Memory B cell (primary cell): ENCODE data around the gene KRT4.
"Not testable (repeated sequence)": the region's sequence is repeated elsewhere in the genome, so short reads cannot be mapped to it uniquely, and the experiment has no call there.

Source experiments
- ATAC-seq: fragments of 150-1000 bp; cut with Tn5 transposase; 2 replicates; pipeline ENCODE4 v1.10.0; 2021; ENCODE audit warnings: low read depth, mild to moderate bottlenecking, moderate library complexity
- DNase-seq, 2 donors: peaks; one replicate each; pipeline ENCODE4 v3.0.0; 2022; ENCODE audit warnings: low spot score in 2 of 2
- H3K27ac Mint-ChIP-seq: one replicate; pipeline ENCODE4 v1.8.0; 2022; ENCODE audit warnings: mild to moderate bottlenecking, moderate library complexity, mixed read lengths
- H3K27me3 Mint-ChIP-seq: one replicate; pipeline ENCODE4 v1.8.0; 2022; ENCODE audit warnings: mixed read lengths
- H3K36me3 Mint-ChIP-seq: one replicate; pipeline ENCODE4 v1.8.0; 2022; ENCODE audit warnings: mild to moderate bottlenecking, mixed read lengths
- H3K4me1 Mint-ChIP-seq: one replicate; pipeline ENCODE4 v1.8.0; 2022; ENCODE audit warnings: mixed read lengths
- H3K4me3 Mint-ChIP-seq: one replicate; pipeline ENCODE4 v1.8.0; 2022; ENCODE audit warnings: mild to moderate bottlenecking, moderate library complexity, mixed read lengths
- H3K9me3 Mint-ChIP-seq: one replicate; pipeline ENCODE4 v1.8.0; 2022; ENCODE audit warnings: mixed read lengths

Gene KRT4

DNA sequence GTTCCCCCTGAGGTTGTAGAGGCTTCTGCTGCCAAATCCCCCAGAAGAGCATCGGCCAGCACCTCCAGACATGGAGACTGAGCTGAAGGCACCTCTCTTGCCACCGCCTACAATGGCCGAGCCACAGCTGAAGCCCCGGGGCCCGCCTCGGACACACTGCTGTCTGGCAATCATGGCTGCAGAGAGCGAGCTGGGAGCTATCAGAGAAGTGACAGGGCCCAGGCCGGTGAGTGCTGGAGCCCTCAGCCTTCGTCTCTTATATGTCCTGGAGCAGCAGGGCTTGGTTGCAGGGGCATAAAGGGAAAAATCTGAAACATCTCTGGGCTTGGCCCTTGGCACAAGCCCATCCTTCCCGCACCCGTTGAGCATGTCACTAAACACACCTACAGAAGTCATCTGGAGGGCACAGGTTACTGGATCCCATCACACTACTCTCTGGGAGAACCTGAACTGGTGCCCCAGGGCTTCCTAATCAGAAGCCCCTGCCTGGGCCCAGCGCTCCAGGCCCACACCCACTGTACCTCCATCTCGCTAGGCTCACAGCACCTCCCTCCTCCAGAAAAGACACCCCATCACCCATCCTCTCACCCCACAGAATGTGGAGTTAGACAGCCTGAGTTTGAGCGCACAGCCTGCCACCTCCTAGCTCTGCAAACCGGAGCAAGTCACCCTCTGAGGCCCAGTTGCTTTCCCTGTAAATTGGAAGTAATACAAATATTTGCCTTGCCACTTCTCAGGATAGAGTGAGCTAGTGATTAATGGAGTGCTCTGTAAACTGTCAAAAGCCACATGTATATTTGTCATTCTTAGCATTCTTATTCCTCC is at the start of gene KRT4:
Gene KRT4, minus strand, starts transcription at position 232 of the 825 bp plus-strand sequence. Its CDS starts 58 bp downstream, at position 174.
- H3K4me1 Mint-ChIP-seq = no peaks in the 10 kb centered on the region
- H3K4me3 Mint-ChIP-seq = no peak within 1 kb of the TSS
- no peak for DNase-seq
- ATAC-seq = no peak
- H3K27ac Mint-ChIP-seq = no peak within 1 kb of the TSS
- H3K36me3 Mint-ChIP-seq = no peaks in the 10 kb centered on the region
- H3K27me3 Mint-ChIP-seq = peaks cover 16% of the 10 kb centered on the region
- no peaks in the 10 kb centered on the region for H3K9me3 Mint-ChIP-seq

GRCh38 chr12:52862023-52862422 is 48.1 kb upstream of the KRT4 start:
- Mint-ChIP-seq H3K27me3 (peaks cover 2% of the 10 kb centered on the region), H3K4me1 (peaks cover 2% of the 10 kb centered on the region), H3K4me3 (no peak overlapping the region), H3K27ac (no peak overlapping the region), H3K9me3 (no peaks in the 10 kb centered on the region), H3K36me3 (no peaks in the 10 kb centered on the region)
- no peak for ATAC-seq
- DNase-seq = no peak

DNA sequence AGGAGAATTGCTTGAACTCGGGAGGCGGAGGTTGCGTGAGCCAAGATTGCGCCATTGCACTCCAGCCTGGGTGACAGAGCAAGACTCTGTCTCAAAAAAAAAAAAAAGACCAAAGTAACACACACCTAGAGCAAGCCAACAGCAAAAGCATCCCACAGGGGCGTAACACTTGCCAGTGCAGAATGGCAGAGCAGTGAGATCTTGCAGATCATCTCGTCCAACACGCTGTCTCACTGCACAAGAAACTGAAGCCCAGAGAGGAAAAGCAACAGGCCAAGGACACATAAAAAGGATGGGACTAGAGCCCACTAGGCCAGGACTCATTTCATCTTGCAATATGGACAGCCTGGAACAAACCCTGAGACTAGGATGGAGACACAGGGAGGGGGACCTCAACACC is 47.6 kb upstream of the KRT4 start:
- no peak for ATAC-seq
- Mint-ChIP-seq H3K27ac (no peak overlapping the region), H3K36me3 (no peaks in the 10 kb centered on the region)

DNA sequence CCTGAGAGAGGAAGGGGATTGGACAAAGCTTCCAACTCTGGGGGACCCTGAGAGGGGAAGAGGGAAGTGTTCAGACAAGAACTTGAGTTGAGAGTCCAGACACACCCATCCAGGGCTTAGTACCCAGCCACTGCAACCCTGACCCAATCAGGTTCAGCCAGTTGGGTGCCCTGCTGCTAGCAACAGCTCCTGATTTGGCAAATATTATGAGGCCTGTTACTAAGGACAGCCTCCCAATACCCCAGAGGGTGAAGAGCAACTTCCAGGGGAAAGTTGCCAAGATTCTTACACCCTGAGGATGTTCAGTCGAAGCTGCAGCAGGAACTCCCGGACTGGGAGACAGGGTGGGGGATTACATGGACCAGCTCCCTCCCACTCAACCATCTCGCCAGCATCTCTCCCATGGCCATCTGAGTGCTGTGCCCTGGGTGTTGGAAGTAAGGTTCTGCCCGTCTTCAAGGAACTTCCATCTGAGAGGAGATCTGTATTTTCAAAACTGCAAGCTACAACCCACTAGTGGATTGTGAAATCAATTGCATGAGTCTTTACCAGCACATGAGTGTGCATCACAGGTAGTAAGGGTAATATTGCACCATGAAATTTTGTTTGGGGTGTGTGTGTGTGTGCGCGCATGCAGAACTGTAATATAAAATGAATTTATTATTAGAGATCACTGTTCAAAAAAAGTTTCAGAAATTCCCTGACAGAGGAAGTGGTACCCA is 46.3 kb upstream of the KRT4 start:
- Mint-ChIP-seq H3K27ac (no peak overlapping the region), H3K36me3 (peaks cover 1% of the 10 kb centered on the region), H3K27me3 (peaks cover 10% of the 10 kb centered on the region), H3K4me1 (no peaks in the 10 kb centered on the region), H3K4me3 (no peak overlapping the region), H3K9me3 (no peaks in the 10 kb centered on the region)
- DNase-seq = no peak
- no peak for ATAC-seq

More for the DNA sequence above, 47.6 kb upstream of the KRT4 start:
- DNase-seq = no peak
- Mint-ChIP-seq H3K4me1 (no peaks in the 10 kb centered on the region), H3K4me3 (no peak overlapping the region), H3K27me3 (peaks cover 7% of the 10 kb centered on the region), H3K9me3 (no peaks in the 10 kb centered on the region)

DNA sequence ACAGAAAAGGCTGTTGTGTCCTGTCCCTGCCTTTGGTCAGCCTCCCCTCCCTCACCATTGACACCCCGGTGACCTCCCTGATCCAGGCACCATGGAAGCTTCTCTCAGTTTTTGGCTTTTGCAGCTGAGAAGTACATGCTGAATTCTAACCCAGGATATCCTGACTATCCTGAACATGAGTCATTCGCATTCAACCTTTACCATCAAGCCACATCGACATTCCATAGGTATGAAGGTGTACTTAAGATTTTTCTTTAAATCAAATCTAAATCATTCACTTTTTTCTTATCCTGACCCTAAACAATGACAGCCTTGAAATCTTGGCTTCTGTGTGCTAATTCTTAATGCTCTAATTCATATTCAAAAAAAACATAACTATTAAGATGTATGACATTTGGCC is 43.6 kb upstream of the KRT4 start:
- DNase-seq = no peak
- H3K4me3 Mint-ChIP-seq = no peak overlapping the region
- H3K27me3 Mint-ChIP-seq = peaks cover 18% of the 10 kb centered on the region
- no peaks in the 10 kb centered on the region for H3K4me1 Mint-ChIP-seq
- peaks cover 1% of the 10 kb centered on the region for H3K36me3 Mint-ChIP-seq
- no peak for ATAC-seq
- no peak overlapping the region for H3K27ac Mint-ChIP-seq
- peaks cover 1% of the 10 kb centered on the region for H3K9me3 Mint-ChIP-seq

GRCh38 chr12:52856787-52857186 is 42.9 kb upstream of the KRT4 start:
- DNase-seq = no peak

GRCh38 chr12:52856077-52856476 is 42.2 kb upstream of the KRT4 start:
- H3K36me3 Mint-ChIP-seq = not testable (repeated sequence)

More at GRCh38 chr12:52856787-52857186, 42.9 kb upstream of the KRT4 start:
- H3K4me3 Mint-ChIP-seq = no peak overlapping the region
- ATAC-seq = no peak
- peaks cover 1% of the 10 kb centered on the region for H3K9me3 Mint-ChIP-seq
- H3K27me3 Mint-ChIP-seq = peaks cover 22% of the 10 kb centered on the region
- no peaks in the 10 kb centered on the region for H3K4me1 Mint-ChIP-seq
- peaks cover 1% of the 10 kb centered on the region for H3K36me3 Mint-ChIP-seq
- H3K27ac Mint-ChIP-seq = no peak overlapping the region

GRCh38 chr12:52851787-52852186 is 37.9 kb upstream of the KRT4 start:
- peaks cover 1% of the 10 kb centered on the region for H3K9me3 Mint-ChIP-seq
- H3K36me3 Mint-ChIP-seq = peaks cover 1% of the 10 kb centered on the region
- no peak for ATAC-seq
- peaks cover 4% of the 10 kb centered on the region for H3K4me1 Mint-ChIP-seq
- H3K27ac Mint-ChIP-seq = no peak overlapping the region
- H3K27me3 Mint-ChIP-seq = peaks cover 30% of the 10 kb centered on the region
- no peak for DNase-seq
- no peak overlapping the region for H3K4me3 Mint-ChIP-seq

More at GRCh38 chr12:52856077-52856476, 42.2 kb upstream of the KRT4 start:
- not testable (repeated sequence) for H3K4me1 Mint-ChIP-seq, ATAC-seq, H3K9me3 Mint-ChIP-seq, H3K27ac Mint-ChIP-seq, H3K4me3 Mint-ChIP-seq, DNase-seq
- H3K27me3 Mint-ChIP-seq = peaks cover 22% of the 10 kb centered on the region

GRCh38 chr12:52850681-52851080 is 36.8 kb upstream of the KRT4 start:
- Mint-ChIP-seq H3K36me3 (peaks cover under 1% of the 10 kb centered on the region), H3K4me1 (peaks cover 4% of the 10 kb centered on the region), H3K27me3 (peaks cover 32% of the 10 kb centered on the region), H3K4me3 (no peak overlapping the region), H3K27ac (no peak overlapping the region), H3K9me3 (peaks cover 1% of the 10 kb centered on the region)
- DNase-seq = no peak
- ATAC-seq = no peak

- Mint-ChIP-seq H3K4me3 (no peak overlapping the region), H3K36me3 (no peaks in the 10 kb centered on the region), H3K27ac (no peak overlapping the region)
Measured at GRCh38 chr12:52849511-52849910, 35.6 kb upstream of the KRT4 start.

GRCh38 chr12:52848661-52849255 is 34.8 kb upstream of the KRT4 start, which contains the start of gene KRT78:
KRT78 (minus strand) TSS chr12:52848994; CDS start chr12:52848930, 64 bp downstream.
- no peak within 1 kb of the TSS for H3K27ac Mint-ChIP-seq
- no peak within 1 kb of the TSS for H3K4me3 Mint-ChIP-seq

More at GRCh38 chr12:52849511-52849910, 35.6 kb upstream of the KRT4 start:
- DNase-seq = no peak
- ATAC-seq = no peak
- H3K9me3 Mint-ChIP-seq = no peaks in the 10 kb centered on the region
- H3K27me3 Mint-ChIP-seq = peaks cover 33% of the 10 kb centered on the region
- peaks cover 4% of the 10 kb centered on the region for H3K4me1 Mint-ChIP-seq

GRCh38 chr12:52847335-52848102 is 33.6 kb upstream of the KRT4 start:
- no peaks in the 10 kb centered on the region for H3K36me3 Mint-ChIP-seq
- H3K27me3 Mint-ChIP-seq = peaks cover 29% of the 10 kb centered on the region
- H3K4me1 Mint-ChIP-seq = peaks cover 4% of the 10 kb centered on the region
- H3K27ac Mint-ChIP-seq = no peak overlapping the region
- no peak for ATAC-seq
- no peak for DNase-seq
- H3K9me3 Mint-ChIP-seq = peaks cover 2% of the 10 kb centered on the region
- H3K4me3 Mint-ChIP-seq = no peak overlapping the region

More at GRCh38 chr12:52848661-52849255, 34.8 kb upstream of the KRT4 start, which contains the start of gene KRT78:
- no peaks in the 10 kb centered on the region for H3K36me3 Mint-ChIP-seq
- H3K4me1 Mint-ChIP-seq = peaks cover 4% of the 10 kb centered on the region
- H3K27me3 Mint-ChIP-seq = peaks cover 31% of the 10 kb centered on the region
- no peak for ATAC-seq
- no peaks in the 10 kb centered on the region for H3K9me3 Mint-ChIP-seq
- no peak for DNase-seq

GRCh38 chr12:52846356-52846970 is 32.5 kb upstream of the KRT4 start:
- Mint-ChIP-seq H3K36me3 (no peaks in the 10 kb centered on the region), H3K9me3 (peaks cover 2% of the 10 kb centered on the region), H3K4me3 (no peak overlapping the region), H3K4me1 (peaks cover 4% of the 10 kb centered on the region), H3K27ac (no peak overlapping the region), H3K27me3 (peaks cover 27% of the 10 kb centered on the region)
- ATAC-seq = no peak
- no peak for DNase-seq
